ENCODE results near the gene PAN2. TPM values are rescaled to one million over a fixed set of nuclear protein-coding genes. Genes with fewer than 3 reads are reported as not detected.

PAN2 gene
- total RNA-seq, 1 experiment from 2014 or later = 71.9 TPM

DNA sequence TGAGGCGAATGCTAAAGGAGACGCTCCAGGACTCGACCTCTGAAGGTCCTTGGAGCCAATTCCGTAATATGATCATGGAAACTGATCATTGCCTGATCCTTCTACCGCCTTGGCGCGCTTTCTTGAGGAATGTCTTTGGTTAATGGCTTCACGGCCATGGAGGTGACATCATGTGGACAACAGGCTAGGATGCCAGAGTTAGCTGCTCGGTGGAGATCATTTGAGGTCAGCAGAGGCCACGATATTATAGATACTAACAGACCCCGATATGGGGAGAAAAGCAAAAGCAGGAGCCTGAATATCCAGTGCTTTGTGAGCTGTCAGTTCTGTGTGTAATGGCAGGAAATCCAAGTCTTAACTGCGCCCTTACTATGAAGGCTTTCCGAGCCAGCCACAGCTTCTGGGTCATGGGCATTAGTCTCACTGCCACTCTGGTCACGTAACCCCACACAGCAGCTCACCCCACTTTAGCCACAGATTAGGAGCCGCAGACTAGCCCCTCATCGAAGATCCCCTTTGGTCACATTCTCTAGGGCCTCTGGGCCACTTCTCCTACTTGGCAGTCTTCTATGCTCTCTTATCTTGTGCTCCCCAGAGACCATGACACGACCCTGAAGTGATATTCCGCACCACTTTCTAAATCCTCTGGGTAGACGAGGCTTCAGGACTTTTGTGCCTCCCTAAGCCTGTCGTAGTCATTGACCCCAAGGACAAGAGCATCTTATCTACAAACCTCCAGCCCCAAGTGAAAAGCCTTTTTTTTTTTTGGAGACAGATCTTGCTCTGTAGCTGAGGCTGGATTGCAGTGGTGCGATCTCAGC is 32.9 kb downstream of the PAN2 start:
- no peak for TF ChIP-seq TCF7L2 (IDR thresholded peaks at IDR 0.05; ENCODE audit: low read depth, low read length)
- TF ChIP-seq REST (IDR thresholded peaks at IDR 0.05; ENCODE audit: insufficient read depth in 1 of 2, low read depth in 2 of 2, low read length in 1 of 2) = no peak
- no peak for TF ChIP-seq SIN3A (IDR thresholded peaks at IDR 0.05; ENCODE audit: borderline replicate concordance, insufficient read depth, low read depth, low read length)
- peak; percentile 59 for TF ChIP-seq POLR2AphosphoS5 (IDR thresholded peaks at IDR 0.05; ENCODE audit: low read depth, low read length)
- TF ChIP-seq, protein P1, sequence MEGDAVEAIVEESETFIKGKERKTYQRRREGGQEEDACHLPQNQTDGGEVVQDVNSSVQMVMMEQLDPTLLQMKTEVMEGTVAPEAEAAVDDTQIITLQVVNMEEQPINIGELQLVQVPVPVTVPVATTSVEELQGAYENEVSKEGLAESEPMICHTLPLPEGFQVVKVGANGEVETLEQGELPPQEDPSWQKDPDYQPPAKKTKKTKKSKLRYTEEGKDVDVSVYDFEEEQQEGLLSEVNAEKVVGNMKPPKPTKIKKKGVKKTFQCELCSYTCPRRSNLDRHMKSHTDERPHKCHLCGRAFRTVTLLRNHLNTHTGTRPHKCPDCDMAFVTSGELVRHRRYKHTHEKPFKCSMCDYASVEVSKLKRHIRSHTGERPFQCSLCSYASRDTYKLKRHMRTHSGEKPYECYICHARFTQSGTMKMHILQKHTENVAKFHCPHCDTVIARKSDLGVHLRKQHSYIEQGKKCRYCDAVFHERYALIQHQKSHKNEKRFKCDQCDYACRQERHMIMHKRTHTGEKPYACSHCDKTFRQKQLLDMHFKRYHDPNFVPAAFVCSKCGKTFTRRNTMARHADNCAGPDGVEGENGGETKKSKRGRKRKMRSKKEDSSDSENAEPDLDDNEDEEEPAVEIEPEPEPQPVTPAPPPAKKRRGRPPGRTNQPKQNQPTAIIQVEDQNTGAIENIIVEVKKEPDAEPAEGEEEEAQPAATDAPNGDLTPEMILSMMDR (IDR thresholded peaks at IDR 0.05) = no peak
- in situ Hi-C loops (cut with HindIII; ENCODE audit: low pct_unique_long_range_greater_than_20kb, low sequenced_read_pairs) (no loop called here), intact Hi-C loops (cut with micrococcal nuclease; ENCODE audit: unreplicated experiment) (no loop called here)
- ATAC-seq (peak; percentile 47), DNase-seq (ENCODE audit: low read depth, low spot score) (no peak)
- no peaks in the 10 kb centered on the region for H3K27me3 ChIP-seq (ENCODE audit: control insufficient read depth, insufficient read depth, low read length)
- H3K4me3 ChIP-seq (ENCODE audit: low read depth in 2 of 2, low read length in 2 of 2) = peak overlapping the region; percentile 64 to 92
- POLR2A ChIA-PET = interaction anchor here (0.5 to 0.6 kb wide), 3 partner anchors 8 to 33 kb away, joined by 3 to 7 read pairs (median 5); partner anchors contain the start of gene PAN2
- no peaks in the 10 kb centered on the region for H3K9me3 ChIP-seq (ENCODE audit: control insufficient read depth, insufficient read depth, low read depth, low read length)
- peaks cover 7% of the 10 kb centered on the region for H3K4me1 ChIP-seq (ENCODE audit: control insufficient read depth, insufficient read depth, low read length)
- H3K36me3 ChIP-seq (ENCODE audit: control insufficient read depth, insufficient read depth, low read length) = peaks cover 6% of the 10 kb centered on the region
- peak overlapping the region; percentile 98 for H3K27ac ChIP-seq (ENCODE audit: low read length)
- TSS peak; percentile 93 for BruUV-seq (replicated peaks)
- CTCF ChIA-PET = interaction anchor here (0.6 to 0.7 kb wide), 2 partner anchors 45 to 144 kb away, joined by 3 to 4 read pairs; no protein-coding TSS in a partner anchor

- peak; percentile 80 for DNase-seq (ENCODE audit: low read depth, low spot score)
- Histone ChIP-seq H3K36me3 (ENCODE audit: control insufficient read depth, insufficient read depth, low read length) (peaks cover 6% of the 10 kb centered on the region), H3K4me3 (ENCODE audit: low read depth in 2 of 2, low read length in 2 of 2) (peak within 1 kb of the TSS; percentile 64 to 92), H3K27ac (ENCODE audit: low read length) (peak within 1 kb of the TSS; percentile 98), H3K4me1 (ENCODE audit: control insufficient read depth, insufficient read depth, low read length) (peaks cover 7% of the 10 kb centered on the region), H3K27me3 (ENCODE audit: control insufficient read depth, insufficient read depth, low read length) (no peaks in the 10 kb centered on the region), H3K9me3 (ENCODE audit: control insufficient read depth, insufficient read depth, low read depth, low read length) (no peaks in the 10 kb centered on the region)
- BruUV-seq (replicated peaks) = no TSS peak
- peak; percentile 90 for TF ChIP-seq POLR2AphosphoS5 (IDR thresholded peaks at IDR 0.05; ENCODE audit: low read depth, low read length)
- TF ChIP-seq, protein P1 (IDR thresholded peaks at IDR 0.05) = no peak
- intact Hi-C loops (cut with micrococcal nuclease; ENCODE audit: unreplicated experiment) (no loop called here), in situ Hi-C loops (cut with HindIII; ENCODE audit: low pct_unique_long_range_greater_than_20kb, low sequenced_read_pairs) (no loop called here)
- ATAC-seq = peak; percentile 99
- ChIA-PET CTCF (no interaction called here), POLR2A (interaction anchor here (0.5 to 0.6 kb wide), 3 partner anchors 7 to 33 kb away, joined by 3 to 7 read pairs (median 5); partner anchors contain the start of gene PAN2)
Observed at GRCh38 chr12:56299853-56300643, 33.8 kb downstream of the PAN2 start, which contains the start of gene CS. Gene CS, minus strand, starts transcription at chr12:56300330. Its CDS starts 129 bp downstream, at chr12:56300201.
